Superior temporal gyrus (tissue), 1 donor: ENCODE results near the gene TNFRSF4.

Experiments used
- DNase-seq: peaks from one replicate; pipeline ENCODE4 v3.0.0-alpha.2; 2016; ENCODE audit errors: extremely low spot score

Gene TNFRSF4

DNA sequence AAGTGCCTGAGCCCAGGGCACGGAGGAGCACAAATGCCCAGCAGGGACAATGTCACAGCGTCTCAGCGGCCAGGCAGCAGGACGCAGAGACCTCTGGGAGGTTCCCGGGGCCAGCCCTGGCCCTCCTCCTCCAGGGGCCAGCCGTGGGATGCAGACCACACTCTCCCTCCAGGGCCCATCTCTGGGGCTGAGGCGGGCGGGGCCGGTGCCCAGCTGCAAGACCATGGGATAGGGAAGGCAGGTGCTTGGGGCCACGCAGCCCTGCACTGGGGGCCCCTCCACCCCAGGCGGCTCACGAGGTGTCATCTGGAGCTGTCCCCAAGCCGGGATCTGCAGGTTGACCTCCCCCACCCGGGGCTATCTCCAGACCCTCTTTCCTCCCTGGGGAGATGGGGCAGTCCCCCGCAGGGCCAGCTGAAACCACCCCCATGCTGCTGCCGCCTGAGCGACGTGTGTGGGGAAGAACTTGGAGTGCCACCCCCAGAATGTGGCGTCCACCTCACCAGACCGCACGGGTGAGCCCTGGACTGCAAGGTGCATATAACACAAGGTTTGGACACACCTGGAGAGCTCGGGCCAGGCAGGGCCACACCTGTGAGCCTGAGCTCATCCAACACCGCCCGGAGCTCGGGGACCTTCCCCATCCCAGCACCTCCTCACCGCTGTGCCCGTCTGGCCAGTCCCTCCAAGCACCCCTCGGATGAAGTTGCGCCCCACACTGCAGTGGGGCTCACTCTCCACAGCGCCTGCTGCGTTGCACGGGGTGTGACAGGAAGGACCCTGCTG is 44.3 kb downstream of the TNFRSF4 start:
- DNase-seq: no peak

DNA sequence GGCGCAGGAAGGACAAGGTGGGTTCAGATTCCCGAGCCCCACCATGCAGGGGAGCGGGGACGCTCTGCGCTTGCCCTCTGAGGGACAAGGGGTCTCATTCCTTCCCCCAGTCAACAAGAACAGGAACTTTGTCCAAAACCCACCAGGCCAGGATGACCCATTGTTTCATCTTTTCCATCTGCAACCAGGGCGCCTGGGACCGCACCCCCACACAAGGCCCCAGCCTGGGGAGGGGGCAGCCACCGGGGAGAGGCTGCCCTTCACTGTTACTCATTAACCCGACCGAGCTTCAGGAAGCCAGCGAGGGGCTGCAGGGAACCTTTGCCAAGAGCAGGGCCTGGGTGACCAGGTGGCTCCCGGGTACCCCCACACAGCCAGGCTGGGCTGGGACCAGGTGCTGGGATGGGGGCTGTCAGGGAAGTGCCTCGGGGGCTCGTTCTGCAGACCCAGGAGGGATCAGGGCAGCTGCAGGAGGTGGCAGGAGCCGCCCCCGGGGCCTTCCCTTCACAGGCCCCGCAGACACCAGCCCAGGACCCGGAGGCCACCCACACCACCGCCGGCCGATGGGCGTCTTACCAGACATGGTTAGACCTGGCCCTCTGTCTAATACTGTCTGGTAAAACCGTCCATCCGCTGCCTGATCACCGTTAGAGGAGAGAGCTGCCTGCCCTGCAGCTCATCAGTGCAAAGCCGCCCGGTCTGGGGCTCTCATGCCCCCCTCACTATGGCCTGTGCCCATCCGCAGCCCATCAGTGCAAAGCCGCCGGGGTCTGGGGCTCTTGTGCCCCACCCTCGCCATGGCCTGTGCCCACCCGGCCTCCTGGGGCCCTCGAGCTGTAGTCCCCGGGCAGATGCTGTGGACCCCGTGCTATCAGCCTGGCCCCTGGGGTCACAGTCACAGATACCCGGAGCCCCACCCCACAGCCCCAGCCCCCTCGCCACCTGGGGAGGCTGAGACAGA is 45.2 kb downstream of the TNFRSF4 start:
- no peak for DNase-seq

DNA sequence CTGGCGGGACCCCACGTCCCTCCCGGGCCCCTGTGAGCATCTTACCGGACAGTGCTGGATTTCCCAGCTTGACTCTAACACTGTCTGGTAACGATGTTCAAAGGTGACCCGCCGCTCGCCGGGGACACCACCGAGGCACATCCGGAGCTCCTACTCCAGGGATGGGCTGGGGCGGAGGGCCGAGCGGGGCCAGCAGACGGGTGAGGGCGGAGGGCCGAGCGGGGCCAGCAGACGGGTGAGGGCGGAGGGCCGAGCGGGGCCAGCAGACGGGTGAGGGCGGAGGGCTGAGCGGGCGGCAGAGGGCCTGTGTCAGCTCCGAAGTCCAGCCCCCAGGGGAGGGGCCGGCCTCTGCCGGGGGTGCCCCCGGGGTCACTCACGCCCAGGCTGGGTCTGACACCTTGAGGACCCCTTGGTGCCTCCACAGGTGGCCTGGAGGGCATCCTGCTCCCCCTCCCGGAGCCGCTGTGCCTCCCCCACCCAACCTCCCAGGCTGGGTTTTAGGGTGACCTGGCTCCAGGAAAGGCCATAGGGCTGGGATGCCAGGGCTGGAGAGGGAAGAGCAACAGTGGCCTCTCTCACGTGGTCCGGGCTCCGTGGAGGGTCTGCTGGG is 46.0 kb downstream of the TNFRSF4 start:
- no peak for DNase-seq

DNA sequence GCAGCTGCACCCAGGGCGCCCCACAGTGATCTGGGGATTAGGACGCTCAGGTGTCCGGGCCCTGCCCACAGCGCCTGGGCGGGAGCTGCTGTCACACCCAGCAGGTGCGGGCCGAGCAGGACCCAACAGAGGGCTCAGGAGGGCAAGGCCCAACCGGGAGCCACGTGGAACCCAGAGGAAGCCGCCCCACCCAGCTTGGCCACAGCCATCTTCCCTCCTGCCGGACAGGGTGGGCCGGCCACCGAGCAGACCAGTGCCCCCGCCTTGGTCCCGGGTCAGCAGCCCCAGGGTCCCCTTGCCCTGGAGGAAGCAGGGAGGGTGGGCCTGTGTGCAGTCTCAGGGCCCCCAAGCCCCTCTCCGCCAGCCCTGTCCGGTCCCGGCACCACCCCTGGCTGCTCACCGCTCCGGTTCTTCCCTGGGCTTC is 46.5 kb downstream of the TNFRSF4 start:
- DNase-seq: no peak

DNA sequence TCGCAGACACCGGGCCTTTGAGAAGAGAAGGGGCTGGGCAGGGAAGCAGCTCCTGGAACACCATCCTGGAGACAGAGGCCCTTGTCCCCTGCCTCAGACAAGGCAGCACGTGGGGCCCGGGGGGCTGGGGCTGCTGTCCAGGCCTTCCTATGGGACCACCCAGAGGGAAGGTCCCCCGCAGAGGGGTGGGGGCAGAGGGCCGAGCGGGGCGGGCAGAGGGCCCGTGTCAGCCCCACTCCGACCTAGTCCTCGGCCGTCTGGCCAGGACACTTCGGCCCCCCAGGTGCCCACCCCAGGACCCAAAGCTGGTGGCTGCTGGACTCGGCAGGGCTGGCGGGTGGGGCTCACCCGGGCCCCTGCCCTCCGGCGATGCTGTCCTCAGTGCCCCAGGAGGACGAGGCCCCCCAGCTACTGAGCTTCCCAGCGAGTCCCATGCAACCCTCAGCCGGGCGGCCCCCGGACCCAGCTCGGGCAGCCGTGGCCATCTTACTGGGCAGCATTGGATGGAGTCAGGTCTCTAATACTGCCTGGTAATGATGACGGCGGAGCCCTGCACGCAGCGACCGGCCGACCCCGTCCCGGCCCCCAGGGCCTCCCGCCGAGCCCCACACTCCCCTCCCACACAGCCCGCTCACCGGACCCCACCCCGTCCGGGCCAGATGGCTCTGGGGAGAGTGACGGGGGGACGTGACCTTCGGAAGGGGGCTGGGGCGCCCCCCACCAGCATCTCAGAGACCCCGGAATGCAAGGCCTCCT is 47.1 kb downstream of the TNFRSF4 start:
- no peak for DNase-seq

DNA sequence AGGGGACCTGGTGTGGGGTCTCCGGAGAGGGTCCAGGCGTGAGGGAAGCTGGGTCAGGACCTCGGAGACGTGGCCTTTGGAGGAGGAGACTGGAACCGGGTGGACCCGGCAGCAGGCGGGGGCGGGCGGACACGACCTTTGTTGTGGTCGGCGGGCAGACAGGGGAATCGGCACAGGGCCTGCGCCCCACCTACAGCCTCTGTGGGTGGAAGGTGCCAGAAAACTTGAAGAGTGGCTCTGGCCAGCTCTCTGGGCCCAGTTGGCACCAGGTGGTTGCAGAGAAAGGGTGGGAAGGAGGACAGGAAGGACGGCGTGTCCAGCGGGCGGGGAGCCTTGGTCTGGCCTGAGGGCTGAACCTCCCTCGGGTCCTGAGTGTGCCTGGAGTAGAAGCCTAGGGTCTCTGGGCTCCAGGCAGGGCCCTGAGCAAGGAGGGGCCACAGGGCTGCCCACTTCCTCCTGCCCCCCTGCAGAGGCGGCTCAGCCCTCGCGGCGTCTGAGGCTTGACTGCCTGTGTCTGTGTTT is 48.0 kb downstream of the TNFRSF4 start:
- no peak for DNase-seq

DNA sequence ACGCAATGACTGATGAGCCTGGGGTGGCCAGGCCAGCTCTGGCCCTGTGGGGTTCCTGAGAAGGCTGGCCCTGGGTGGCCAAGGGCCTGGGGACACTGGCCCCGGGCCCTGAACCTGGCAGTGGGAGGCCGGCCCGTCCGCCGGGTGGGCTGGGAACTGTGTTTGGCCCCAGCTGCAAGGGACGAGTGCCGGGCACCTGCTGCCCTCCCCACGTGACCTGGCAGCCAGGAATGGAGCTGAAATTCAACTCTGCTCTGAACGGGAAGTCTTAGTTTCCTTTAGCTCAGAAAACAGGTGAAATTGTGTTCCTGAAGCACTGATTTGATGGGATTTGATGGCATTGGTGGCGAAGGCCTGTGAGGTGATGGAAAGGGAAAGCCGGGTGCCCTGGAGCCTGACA is 48.5 kb downstream of the TNFRSF4 start:
- no peak for DNase-seq

DNA sequence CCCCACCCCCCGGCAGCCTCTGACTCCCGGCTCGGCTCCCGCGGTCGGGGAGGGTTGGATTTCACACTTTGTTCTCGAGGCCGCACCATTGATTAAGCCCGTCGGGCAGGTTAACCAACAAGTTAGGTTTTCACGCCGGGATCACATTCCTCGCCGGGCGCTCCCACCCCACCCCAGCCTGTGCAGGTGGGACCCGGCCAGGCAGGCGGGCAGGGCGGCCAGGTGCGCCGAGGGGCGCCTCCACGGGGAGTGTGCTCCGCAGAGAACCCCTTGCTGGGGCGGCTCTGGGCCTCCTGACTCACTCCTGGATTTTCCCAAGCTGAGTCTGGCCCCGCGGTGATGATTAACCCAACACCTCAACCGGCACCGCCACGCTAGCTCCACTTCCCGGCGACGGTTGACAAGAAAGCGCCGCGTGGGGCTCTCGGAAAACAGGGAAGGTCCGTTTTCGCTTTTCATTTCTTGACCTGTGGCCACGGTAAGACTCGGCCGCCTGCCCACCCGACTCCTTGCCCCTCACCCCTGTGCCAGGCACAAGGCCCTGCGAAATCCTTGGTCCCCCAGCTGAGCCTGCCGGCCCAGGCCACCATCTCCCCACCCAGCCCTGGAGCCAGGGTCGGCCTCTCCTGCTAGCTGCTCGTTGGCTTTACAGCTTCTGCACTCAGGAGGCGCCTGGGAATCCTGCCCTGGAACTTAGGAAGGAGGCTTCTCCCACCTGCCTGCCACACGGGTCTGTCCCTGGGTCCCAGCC is 49.1 kb downstream of the TNFRSF4 start:
- DNase-seq: no peak

DNA sequence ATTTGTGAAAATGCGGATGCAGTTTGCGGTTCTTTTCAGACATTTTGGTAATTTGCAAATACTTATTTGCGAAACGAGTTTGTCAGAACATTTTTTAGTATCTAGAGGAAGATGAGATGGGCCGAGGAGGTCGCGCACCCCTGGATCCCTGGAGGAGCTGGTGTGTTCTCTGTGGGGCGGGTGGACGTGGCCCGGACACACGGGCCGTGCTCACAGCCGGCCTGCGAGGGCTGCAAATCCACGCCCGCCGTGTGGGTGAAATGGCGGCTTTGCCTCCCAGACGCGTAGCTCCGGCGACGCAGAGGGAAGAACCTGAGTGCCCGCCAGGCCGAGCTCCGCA is 49.6 kb downstream of the TNFRSF4 start:
- no peak for DNase-seq

DNA sequence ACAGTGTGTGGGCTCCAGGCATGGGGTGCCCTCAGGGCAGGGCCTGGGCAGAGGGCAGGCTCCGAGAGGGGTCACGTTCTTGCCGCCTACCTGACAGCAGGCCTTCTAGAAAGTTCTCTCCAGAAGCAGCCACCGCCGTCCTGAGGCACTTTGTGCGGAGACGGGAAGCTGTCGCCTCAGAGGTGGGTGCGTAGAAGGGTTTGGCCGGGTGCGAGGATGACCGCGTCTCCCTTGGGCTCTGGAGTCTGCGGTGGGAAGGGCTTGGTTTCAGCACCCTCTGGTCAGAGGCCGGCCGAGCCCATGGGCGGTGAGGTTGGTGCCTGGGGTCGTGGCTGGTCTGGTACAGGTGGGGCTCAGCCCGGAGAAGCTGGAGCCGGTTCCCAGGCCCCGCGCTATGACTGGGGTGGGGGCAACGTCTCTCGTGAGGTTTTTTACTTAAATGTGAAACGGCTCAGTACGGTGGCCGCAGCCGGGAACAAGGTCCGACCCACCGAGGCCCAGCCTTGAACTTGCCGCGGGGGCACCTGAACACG is 50.3 kb downstream of the TNFRSF4 start:
- no peak for DNase-seq

DNA sequence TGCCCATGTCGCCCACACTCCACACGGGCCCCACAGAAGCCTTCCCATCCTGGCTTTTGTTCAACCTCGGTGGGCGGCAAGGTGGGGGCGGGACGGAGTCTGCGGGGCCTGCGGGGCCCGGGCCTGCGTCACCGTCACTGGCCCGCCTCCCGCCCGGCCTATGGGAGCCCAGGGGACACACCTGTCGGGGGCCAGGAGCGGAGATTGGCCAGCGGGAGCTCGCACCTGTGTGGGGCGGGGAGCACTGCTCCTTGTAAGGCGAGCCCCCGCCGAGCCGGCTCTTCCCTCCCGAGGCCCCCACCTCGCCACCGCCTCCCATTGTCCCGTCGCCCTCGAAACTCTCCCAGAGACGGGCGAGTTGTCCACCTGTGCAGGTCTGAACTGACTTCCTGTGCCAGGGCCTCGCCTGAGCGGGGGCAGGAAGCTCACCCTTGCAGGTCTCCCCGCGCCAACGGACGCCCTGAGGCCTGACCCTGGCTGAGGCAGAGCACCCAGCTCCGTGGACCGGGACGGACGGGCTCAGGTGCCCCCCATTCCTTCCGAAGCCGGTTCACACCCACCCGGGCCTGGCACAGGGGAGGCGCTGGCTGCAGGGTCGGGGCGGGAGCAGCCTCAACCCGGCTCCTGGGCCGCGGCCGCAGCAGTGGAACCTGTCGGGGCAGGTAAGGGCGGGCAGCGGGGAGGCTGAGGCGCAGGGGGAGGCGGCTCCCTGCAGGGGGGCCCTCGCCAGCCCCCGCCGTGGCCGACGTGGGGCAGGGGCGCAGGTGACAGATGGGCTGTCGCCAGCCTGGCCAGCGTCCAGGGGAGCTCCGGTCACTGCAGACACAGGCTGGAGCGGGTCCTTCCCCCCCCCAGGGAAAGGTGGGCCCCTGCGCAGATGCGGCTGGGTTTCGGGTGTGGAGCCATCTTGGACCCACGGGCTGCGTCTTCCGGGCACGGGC is 51.1 kb downstream of the TNFRSF4 start:
- no peak for DNase-seq

DNA sequence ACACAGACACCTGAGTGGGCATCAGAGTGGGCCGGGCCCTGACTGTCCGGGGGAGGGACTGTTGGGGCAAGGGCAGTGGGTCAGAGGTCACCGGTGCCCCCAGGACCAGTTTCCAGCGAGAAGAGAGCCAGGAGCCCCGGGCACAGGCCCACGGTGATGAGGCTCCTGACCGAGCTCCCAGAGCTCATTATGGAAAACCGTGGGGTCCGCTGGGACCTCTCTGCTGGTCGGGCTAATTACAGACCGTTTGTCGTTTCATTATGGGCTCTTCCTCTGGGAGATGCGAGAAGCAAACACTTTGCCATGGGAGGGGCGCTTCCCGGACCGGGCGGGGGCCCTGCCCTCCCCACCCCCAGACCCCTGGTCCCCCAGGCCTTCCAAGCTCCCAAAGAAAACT is 52.3 kb downstream of the TNFRSF4 start:
- DNase-seq: no peak
